NCI-H2029 treated with DMSO at 0.1 percent for 48 hours (cell line): Measurements from ENCODE around the gene KCNMB1.
"Not testable (repeated sequence)": the region's sequence is repeated elsewhere in the genome, so short reads cannot be mapped to it uniquely, and the experiment has no call there.

Experiments used
- DNase-seq: peaks from one replicate; lab custom pipeline; 2025; lab: John Stamatoyannopoulos, UW

Gene KCNMB1

GRCh38 chr5:170377027-170377426 is 12.1 kb downstream of the KCNMB1 start:
- DNase-seq, result no peak

GRCh38 chr5:170376526-170376925 is 12.6 kb downstream of the KCNMB1 start:
- not testable (repeated sequence) for DNase-seq

- DNase-seq, result no peak
Measured at GRCh38 chr5:170375283-170375682, 13.9 kb downstream of the KCNMB1 start.

- no peak for DNase-seq
Measured at GRCh38 chr5:170372971-170373370, 16.2 kb downstream of the KCNMB1 start.

- DNase-seq, result no peak
Measured at GRCh38 chr5:170368586-170368985, 20.6 kb downstream of the KCNMB1 start.

GRCh38 chr5:170366276-170366675 is 22.9 kb downstream of the KCNMB1 start:
- DNase-seq, result no peak

- no peak for DNase-seq
Measured at GRCh38 chr5:170365831-170366230, 23.3 kb downstream of the KCNMB1 start.

- DNase-seq, result no peak
Measured at GRCh38 chr5:170365011-170365410, 24.2 kb downstream of the KCNMB1 start.

GRCh38 chr5:170363671-170364070 is 25.5 kb downstream of the KCNMB1 start:
- no peak for DNase-seq

GRCh38 chr5:170362656-170363055 is 26.5 kb downstream of the KCNMB1 start:
- no peak for DNase-seq

GRCh38 chr5:170362102-170362501 is 27.1 kb downstream of the KCNMB1 start:
- DNase-seq, result no peak

- DNase-seq, result no peak
Measured at GRCh38 chr5:170361616-170362015, 27.6 kb downstream of the KCNMB1 start.

GRCh38 chr5:170361116-170361515 is 28.1 kb downstream of the KCNMB1 start:
- no peak for DNase-seq

- no peak for DNase-seq
Measured at GRCh38 chr5:170360709-170361108, 28.5 kb downstream of the KCNMB1 start.

GRCh38 chr5:170357955-170358444 is 31.2 kb downstream of the KCNMB1 start:
- no peak for DNase-seq

GRCh38 chr5:170355601-170356098 is 33.5 kb downstream of the KCNMB1 start:
- DNase-seq, result peak; percentile 93

GRCh38 chr5:170353961-170354360 is 35.2 kb downstream of the KCNMB1 start:
- no peak for DNase-seq

- no peak for DNase-seq
Measured at GRCh38 chr5:170353011-170353761, 36.0 kb downstream of the KCNMB1 start.

GRCh38 chr5:170348137-170348633 is 41.0 kb downstream of the KCNMB1 start:
- no peak for DNase-seq

- DNase-seq, result no peak
Measured at GRCh38 chr5:170347022-170347567, 42.1 kb downstream of the KCNMB1 start.

- DNase-seq, result no peak
Measured at GRCh38 chr5:170345971-170346370, 43.2 kb downstream of the KCNMB1 start.

- no peak for DNase-seq
Measured at GRCh38 chr5:170343177-170343576, 46.0 kb downstream of the KCNMB1 start.

- no peak for DNase-seq
Measured at GRCh38 chr5:170342153-170342725, 46.9 kb downstream of the KCNMB1 start.
